Gastroesophageal sphincter (tissue), 4 donors: Measurements from ENCODE around the gene ENTREP3. TPM values are rescaled to one million over a fixed set of nuclear protein-coding genes. Genes with fewer than 3 reads are reported as not detected.
A peak's percentile ranks its signal among the peaks of the same experiment; 100 is the strongest.

Experiments used
- ATAC-seq: fragments of 150-250 bp; one replicate; pipeline ENCODE4 v1.9.1; 2016; ENCODE audit warnings: mild to moderate bottlenecking, moderate library complexity
- H3K27ac ChIP-seq, 4 donors: fragments of 200-600 bp; sonication (generic) in 3 of 4; 1 replicate in 3 of 4; 2 replicates in 1 of 4; pipeline ENCODE4 v1.5.1; 2016 to 2019
- H3K27me3 ChIP-seq: fragments of 200-600 bp; sonication (generic); one replicate; pipeline ENCODE4 v1.5.1; 2019
- H3K36me3 ChIP-seq, 2 donors: fragments of 200-600 bp; sonication (generic); one replicate each; pipeline ENCODE4 v1.5.1; 2019; ENCODE audit warnings: control low read depth in 1 of 2
- H3K4me1 ChIP-seq, 3 donors: fragments of 200-600 bp; sonication (generic); 1 replicate in 2 of 3; 2 replicates in 1 of 3; pipeline ENCODE4 v1.5.1; 2016 to 2019; ENCODE audit warnings: control low read depth in 2 of 3
- H3K4me3 ChIP-seq, 2 donors: fragments of 200-600 bp; sonication (generic); one replicate each; pipeline ENCODE4 v1.5.1; 2019; ENCODE audit warnings: mild to moderate bottlenecking in 1 of 2, moderate library complexity in 1 of 2
- H3K9me3 ChIP-seq, 3 donors: fragments of 200-600 bp; sonication (generic); one replicate each; pipeline ENCODE4 v1.5.1; 2017 to 2019; ENCODE audit warnings: control low read depth in 2 of 3
- EP300 ChIP-seq: sonication (generic); formaldehyde crosslinking; IDR thresholded peaks from one replicate; pipeline ENCODE4 v1.6.1; 2017; ENCODE audit warnings: antibody characterized with exemption, mild to moderate bottlenecking
- POLR2A ChIP-seq, 2 donors: fragments of 450-650 bp; IDR thresholded peaks; one replicate each; pipeline ENCODE4 v1.6.1; 2017; ENCODE audit warnings: antibody characterized with exemption in 2 of 2, mild to moderate bottlenecking in 2 of 2, moderate library complexity in 1 of 2
- POLR2AphosphoS5 ChIP-seq: sonication (generic); formaldehyde crosslinking; IDR thresholded peaks from one replicate; pipeline ENCODE4 v1.6.1; 2017; ENCODE audit warnings: antibody characterized with exemption
- WGBS, 2 donors: methylation state at CpG; one replicate each; pipeline ENCODE4 v1.1.5; 2018; ENCODE audit warnings: low coverage in 1 of 2; 5-methylcytosine and 5-hydroxymethylcytosine counted together
- total RNA-seq, 4 donors: library from RNA; depleted of rRNA; stranded (reverse); fragments of >200 nt; gene quantifications; one replicate each; pipeline ENCODE4 v1.1.0, GENCODE V29; 2016
- TF ChIP-seq, protein P1 (sequence below), 4 experiments: fragments of 200-600 bp in 2 of 4; fragments of 450-650 bp in 2 of 4; sonication (generic) in 1 of 4; IDR thresholded peaks; one replicate each; pipeline ENCODE4 v1.5.1; 2017 to 2019; ENCODE audit warnings: antibody characterized with exemption in 4 of 4, mild to moderate bottlenecking in 2 of 4, moderate library complexity in 2 of 4

Gene ENTREP3
- total RNA-seq, 4 donors from 2014 or later: 11.4 to 35.3 (median 22.1) TPM

GRCh38 chr1:155300024-155300423, 44.7 kb upstream of the ENTREP3 start:
- no peaks in the 10 kb centered on the region for H3K36me3 ChIP-seq
- 95 to 100% methylated on average over 4 to 7 of the region's 8 CpGs for WGBS, 2 donors
- no peaks in the 10 kb centered on the region for H3K9me3 ChIP-seq

DNA sequence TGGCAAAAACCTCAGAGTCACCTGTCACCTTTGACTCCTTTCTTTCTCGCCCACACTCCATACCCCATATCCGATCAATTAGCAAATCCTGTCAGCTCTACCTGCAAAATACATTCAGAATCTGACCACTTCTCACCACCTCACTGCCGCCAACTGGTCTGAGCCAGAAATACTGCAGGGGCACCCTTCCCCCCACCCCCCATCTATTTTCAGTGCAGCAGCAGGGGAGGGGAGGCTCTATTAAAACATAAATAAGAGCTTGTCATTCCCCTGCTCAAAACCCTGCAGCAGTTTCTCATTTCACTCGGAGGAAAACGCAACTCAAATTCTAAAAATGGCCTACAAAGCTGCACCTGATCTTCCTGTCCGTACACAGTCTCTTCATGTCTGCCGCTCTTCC, 42.1 kb upstream of the ENTREP3 start:
- ATAC-seq: no peak
- H3K27me3 ChIP-seq: peaks cover 54% of the 10 kb centered on the region
- peaks cover 0 to 15% (median 2%) of the 10 kb centered on the region in 3 donors for H3K4me1 ChIP-seq
- WGBS, 2 donors: 56 to 60% methylated on average over 5 to 6 of the region's 7 CpGs
- H3K4me3 ChIP-seq: no peak overlapping the region
- no peak overlapping the region for H3K27ac ChIP-seq
- H3K9me3 ChIP-seq: no peaks in the 10 kb centered on the region
- TF ChIP-seq POLR2AphosphoS5 (no peak), EP300 (no peak), POLR2A (IDR thresholded peaks at IDR 0.05) (no peak)
- TF ChIP-seq, protein P1, sequence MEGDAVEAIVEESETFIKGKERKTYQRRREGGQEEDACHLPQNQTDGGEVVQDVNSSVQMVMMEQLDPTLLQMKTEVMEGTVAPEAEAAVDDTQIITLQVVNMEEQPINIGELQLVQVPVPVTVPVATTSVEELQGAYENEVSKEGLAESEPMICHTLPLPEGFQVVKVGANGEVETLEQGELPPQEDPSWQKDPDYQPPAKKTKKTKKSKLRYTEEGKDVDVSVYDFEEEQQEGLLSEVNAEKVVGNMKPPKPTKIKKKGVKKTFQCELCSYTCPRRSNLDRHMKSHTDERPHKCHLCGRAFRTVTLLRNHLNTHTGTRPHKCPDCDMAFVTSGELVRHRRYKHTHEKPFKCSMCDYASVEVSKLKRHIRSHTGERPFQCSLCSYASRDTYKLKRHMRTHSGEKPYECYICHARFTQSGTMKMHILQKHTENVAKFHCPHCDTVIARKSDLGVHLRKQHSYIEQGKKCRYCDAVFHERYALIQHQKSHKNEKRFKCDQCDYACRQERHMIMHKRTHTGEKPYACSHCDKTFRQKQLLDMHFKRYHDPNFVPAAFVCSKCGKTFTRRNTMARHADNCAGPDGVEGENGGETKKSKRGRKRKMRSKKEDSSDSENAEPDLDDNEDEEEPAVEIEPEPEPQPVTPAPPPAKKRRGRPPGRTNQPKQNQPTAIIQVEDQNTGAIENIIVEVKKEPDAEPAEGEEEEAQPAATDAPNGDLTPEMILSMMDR (IDR thresholded peaks at IDR 0.05): no peak
- no peaks in the 10 kb centered on the region for H3K36me3 ChIP-seq

More at GRCh38 chr1:155300024-155300423, 44.7 kb upstream of the ENTREP3 start:
- Histone ChIP-seq H3K4me3 (no peak overlapping the region), H3K27me3 (peaks cover 34% of the 10 kb centered on the region), H3K27ac (no peak overlapping the region), H3K4me1 (peaks cover 0 to 9% (median 2%) of the 10 kb centered on the region in 3 donors)
- TF ChIP-seq, protein P1 (IDR thresholded peaks at IDR 0.05): no peak
- TF ChIP-seq POLR2A (IDR thresholded peaks at IDR 0.05) (no peak), EP300 (no peak), POLR2AphosphoS5 (no peak)
- ATAC-seq: no peak

DNA sequence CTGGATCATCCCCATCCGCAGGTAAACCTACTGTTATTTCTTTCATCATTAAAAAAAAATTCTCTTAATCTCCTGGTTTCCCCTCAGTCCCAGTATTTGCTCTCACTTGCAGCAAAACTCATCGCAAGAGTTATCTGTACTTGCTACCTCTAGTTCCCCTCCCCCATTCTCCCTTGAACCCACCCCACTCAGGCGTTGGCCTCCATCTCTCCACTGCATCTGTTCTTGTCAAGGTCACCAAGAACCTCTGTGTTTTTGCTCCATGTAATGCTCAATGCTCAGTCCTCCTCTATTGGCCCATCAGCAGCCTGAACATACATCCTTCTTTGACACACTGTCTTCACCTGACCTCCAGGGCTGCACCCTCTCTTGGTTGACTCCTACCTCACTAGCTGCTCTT, 41.4 kb upstream of the ENTREP3 start:
- no peak for ATAC-seq
- TF ChIP-seq POLR2AphosphoS5 (no peak), POLR2A (IDR thresholded peaks at IDR 0.05) (no peak), EP300 (no peak)
- TF ChIP-seq, protein P1 (IDR thresholded peaks at IDR 0.05): no peak
- no peak overlapping the region for H3K27ac ChIP-seq
- 90 to 93% methylated on average over 3 of the region's 3 CpGs for WGBS, 2 donors
- no peak overlapping the region for H3K4me3 ChIP-seq
- H3K36me3 ChIP-seq: no peaks in the 10 kb centered on the region
- peaks cover 0 to 15% (median 2%) of the 10 kb centered on the region in 3 donors for H3K4me1 ChIP-seq
- H3K27me3 ChIP-seq: peaks cover 54% of the 10 kb centered on the region
- H3K9me3 ChIP-seq: no peaks in the 10 kb centered on the region

DNA sequence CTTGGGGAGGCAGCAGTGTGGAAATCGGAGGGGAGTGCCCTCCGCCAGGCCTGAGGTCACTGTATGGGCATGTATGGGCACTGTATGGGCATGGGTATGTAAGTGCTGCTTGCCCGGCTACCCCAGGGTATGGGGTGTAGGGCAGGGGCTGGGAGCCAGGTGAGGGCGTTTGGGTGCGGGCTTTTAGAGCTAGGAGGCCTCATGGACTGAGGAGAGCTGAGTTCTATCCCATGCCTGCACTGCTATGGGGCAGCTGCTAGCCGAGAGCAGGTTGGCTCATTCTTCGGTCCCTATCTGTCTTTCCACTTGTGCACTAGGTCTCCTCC, 40.6 kb upstream of the ENTREP3 start:
- Histone ChIP-seq H3K36me3 (no peaks in the 10 kb centered on the region), H3K4me1 (peaks cover 0 to 15% (median 2%) of the 10 kb centered on the region in 3 donors), H3K27me3 (peaks cover 54% of the 10 kb centered on the region), H3K27ac (no peak overlapping the region), H3K9me3 (no peaks in the 10 kb centered on the region), H3K4me3 (no peak overlapping the region)
- 92% methylated on average over 2 of the region's 7 CpGs; no CpG with 5 or more reads in 1 of the 2 donors for WGBS, 2 donors
- no peak for ATAC-seq
- TF ChIP-seq POLR2A (IDR thresholded peaks at IDR 0.05) (no peak), EP300 (no peak), POLR2AphosphoS5 (no peak)
- TF ChIP-seq, protein P1 (IDR thresholded peaks at IDR 0.05): no peak

DNA sequence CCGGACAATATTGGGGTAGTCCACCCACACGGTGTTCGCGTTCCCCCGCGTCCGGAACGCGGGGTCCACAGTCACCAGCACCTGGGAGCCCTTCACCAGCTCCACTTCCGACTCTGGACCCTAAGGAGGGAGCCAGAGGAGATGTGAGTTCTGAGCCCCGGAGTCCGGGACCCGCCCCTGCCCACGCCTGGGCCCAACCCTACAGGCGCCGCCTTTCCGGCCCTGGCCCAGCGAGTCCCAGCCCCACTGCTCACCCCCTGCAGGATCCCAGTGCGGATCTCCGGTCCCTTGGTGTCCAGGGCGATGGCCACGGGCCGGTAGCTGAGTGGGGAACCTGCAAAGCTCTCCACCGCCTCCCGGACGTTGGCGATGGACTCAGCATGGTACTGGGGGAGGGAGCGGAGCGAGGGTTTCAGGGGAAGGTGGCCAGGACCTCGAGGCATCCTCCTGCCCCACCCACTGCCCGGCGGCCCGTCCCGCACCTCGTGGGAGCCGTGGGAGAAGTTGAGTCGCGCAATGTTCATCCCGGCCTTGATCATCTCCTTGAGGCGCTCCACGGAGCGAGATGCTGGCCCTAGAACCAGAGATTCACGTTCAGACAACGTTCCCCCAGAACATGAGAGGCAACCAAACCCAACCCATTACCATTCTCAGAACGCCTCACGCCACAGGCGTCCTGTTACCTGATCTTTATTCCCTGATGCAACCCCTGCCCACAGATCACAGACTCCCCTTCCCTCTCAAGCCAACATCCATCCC, 40.1 kb upstream of the ENTREP3 start:
- Histone ChIP-seq H3K4me1 (peaks cover 0 to 15% (median 2%) of the 10 kb centered on the region in 3 donors), H3K36me3 (no peaks in the 10 kb centered on the region), H3K27ac (no peak overlapping the region), H3K9me3 (no peaks in the 10 kb centered on the region), H3K4me3 (peak overlapping the region in 1 of 2 donors; percentile 24), H3K27me3 (peaks cover 54% of the 10 kb centered on the region)
- ATAC-seq: no peak
- TF ChIP-seq EP300: no peak
- no peak for TF ChIP-seq POLR2AphosphoS5
- TF ChIP-seq POLR2A (IDR thresholded peaks at IDR 0.05): no peak
- TF ChIP-seq, protein P1 (IDR thresholded peaks at IDR 0.05): no peak
- 50% methylated on average over 7 of the region's 47 CpGs; no CpG with 5 or more reads in 1 of the 2 donors for WGBS, 2 donors
